PC-3 (cell line): ENCODE results near the gene IL3.

Source experiments
- CTCF ChIP-seq: fragments of 300-600 bp; sonication (generic); conservative IDR thresholded peaks from 2 replicates; pipeline ENCODE4 v1.5.1; 2017; ENCODE audit warnings: antibody characterized with exemption, low read depth, mild to moderate bottlenecking, low read length
- EZH2 ChIP-seq: fragments of 300-600 bp; sonication (generic); IDR thresholded peaks from one replicate; pipeline ENCODE4 v1.6.1; 2017; ENCODE audit warnings: antibody characterized with exemption, mild to moderate bottlenecking, low read length; ENCODE audit not compliant: unreplicated experiment
- EZH2phosphoT487 ChIP-seq: fragments of 300-600 bp; sonication (generic); IDR thresholded peaks from 2 replicates; pipeline ENCODE4 v1.6.1; 2018; ENCODE audit warnings: mild to moderate bottlenecking, antibody characterized with exemption, low read length, borderline replicate concordance

GRCh38 chr5:132082329-132083023 is 22.0 kb downstream of the IL3 start:
- TF ChIP-seq EZH2phosphoT487 (no peak), EZH2 (no peak), CTCF (no peak)
